GM12892 (cell line): Measurements from ENCODE around the gene LMX1A.

ENCODE experiments used
- POLR2A ChIP-seq: IDR thresholded peaks from 2 replicates; pipeline ENCODE4 v1.6.1; 2011; ENCODE audit warnings: low read depth, low read length, control low read depth
- POLR2AphosphoS5 ChIP-seq: IDR thresholded peaks from 2 replicates; pipeline ENCODE4 v1.6.1; 2011; ENCODE audit warnings: low read depth, low read length, control low read depth
- TAF1 ChIP-seq: IDR thresholded peaks from 2 replicates; pipeline ENCODE4 v1.6.1; 2011; ENCODE audit warnings: low read depth, mild to moderate bottlenecking, control low read depth, low read length, borderline replicate concordance

DNA sequence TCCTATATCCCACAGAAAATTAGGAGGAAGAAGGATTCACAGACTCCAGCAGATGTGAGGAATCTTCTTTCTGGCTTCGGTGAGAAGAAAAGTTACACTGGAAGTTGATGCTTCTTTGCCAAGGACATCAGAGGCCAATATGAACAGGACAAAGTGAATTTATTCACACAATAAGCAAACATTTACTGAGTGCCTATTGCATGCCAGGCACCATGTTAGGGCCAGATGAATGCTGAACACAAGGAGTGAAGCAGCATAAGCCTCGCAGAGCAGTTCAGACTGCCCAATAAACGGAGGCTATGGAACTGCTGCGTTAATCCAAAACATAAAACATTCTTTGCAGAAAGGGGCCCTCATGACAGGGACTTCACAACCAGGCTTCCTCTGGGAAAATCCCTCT, 114.6 kb downstream of the LMX1A start:
- TF ChIP-seq POLR2AphosphoS5 (no peak), POLR2A (no peak), TAF1 (no peak)
